ENCODE measurements around the gene IMPG2. TPM values are rescaled to one million over a fixed set of nuclear protein-coding genes. Genes with fewer than 3 reads are reported as not detected.

IMPG2 gene
- total RNA-seq, 1 donor from 2014 or later = 0.29 TPM

DNA sequence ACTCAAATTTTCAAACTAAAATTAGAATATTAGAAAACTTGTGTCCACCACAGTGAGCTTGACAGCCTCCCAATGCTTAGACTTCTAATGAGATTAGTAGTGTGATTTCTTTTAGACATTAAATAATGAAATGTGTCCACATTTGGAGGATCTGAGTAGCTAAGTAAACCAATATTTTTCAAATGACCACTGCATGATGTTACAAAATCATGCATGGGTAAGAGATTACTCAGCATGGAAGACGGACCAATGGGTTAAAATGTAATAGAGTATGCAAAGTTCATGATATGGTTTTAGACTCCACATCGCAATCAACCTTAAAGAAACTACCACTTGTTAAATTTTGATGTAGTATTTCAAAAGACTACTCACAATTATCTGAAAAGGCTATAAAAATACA, 130.6 kb downstream of the IMPG2 start:
- Histone ChIP-seq H3K36me3 (no peaks in the 10 kb centered on the region), H3K4me1 (no peaks in the 10 kb centered on the region), H3K27ac (no peak overlapping the region), H3K27me3 (no peaks in the 10 kb centered on the region), H3K9me3 (no peaks in the 10 kb centered on the region), H3K4me3 (no peak overlapping the region)
- intact Hi-C loops (cut with DNase I) = no loop called here
- ATAC-seq (no peak), DNase-seq (no peak)
- TF ChIP-seq, protein P1, sequence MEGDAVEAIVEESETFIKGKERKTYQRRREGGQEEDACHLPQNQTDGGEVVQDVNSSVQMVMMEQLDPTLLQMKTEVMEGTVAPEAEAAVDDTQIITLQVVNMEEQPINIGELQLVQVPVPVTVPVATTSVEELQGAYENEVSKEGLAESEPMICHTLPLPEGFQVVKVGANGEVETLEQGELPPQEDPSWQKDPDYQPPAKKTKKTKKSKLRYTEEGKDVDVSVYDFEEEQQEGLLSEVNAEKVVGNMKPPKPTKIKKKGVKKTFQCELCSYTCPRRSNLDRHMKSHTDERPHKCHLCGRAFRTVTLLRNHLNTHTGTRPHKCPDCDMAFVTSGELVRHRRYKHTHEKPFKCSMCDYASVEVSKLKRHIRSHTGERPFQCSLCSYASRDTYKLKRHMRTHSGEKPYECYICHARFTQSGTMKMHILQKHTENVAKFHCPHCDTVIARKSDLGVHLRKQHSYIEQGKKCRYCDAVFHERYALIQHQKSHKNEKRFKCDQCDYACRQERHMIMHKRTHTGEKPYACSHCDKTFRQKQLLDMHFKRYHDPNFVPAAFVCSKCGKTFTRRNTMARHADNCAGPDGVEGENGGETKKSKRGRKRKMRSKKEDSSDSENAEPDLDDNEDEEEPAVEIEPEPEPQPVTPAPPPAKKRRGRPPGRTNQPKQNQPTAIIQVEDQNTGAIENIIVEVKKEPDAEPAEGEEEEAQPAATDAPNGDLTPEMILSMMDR (IDR thresholded peaks at IDR 0.05) = no peak

DNA sequence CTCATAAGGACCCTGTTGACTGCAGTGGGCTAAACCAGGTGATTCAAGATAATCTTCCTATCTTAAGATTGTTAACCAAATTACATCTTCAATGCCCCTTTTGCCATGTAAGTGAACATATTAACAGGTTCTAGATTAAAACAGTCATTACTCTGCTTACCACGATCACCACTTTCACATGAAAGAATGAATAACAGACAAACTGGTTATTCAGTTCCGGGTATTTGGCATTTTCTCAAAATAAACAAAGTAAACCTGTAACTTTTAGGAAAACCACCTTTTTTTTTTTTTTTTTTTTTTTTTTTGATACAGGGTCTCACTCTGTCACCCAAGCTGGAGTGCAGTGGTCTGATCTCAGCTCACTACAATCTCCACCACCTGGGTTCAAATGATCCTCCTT, 131.2 kb downstream of the IMPG2 start:
- Histone ChIP-seq H3K27me3 (no peaks in the 10 kb centered on the region), H3K27ac (no peak overlapping the region), H3K4me1 (no peaks in the 10 kb centered on the region), H3K9me3 (no peaks in the 10 kb centered on the region), H3K4me3 (no peak overlapping the region), H3K36me3 (no peaks in the 10 kb centered on the region)
- DNase-seq (no peak), ATAC-seq (no peak)
- intact Hi-C loops (cut with DNase I) = no loop called here
- TF ChIP-seq, protein P1 (IDR thresholded peaks at IDR 0.05) = no peak

DNA sequence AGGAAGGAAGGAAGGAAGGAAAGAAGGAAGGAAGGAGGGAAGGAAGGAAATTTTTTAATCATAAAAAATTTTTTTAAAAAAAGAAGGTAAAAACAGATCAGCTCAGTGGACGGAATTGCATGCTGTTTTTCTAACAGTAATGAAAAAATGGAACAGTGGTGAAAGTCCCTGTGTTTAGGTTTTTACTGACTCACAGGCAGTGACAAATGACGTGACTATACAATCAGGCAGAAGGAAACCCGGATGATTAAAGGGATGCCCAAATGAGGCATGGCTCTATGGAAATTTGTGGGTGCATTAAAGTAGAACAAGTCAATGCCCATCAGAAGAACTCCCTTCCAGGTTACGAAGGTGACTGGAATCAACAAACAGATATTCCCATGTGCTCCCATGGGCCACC, 135.0 kb downstream of the IMPG2 start:
- H3K36me3 ChIP-seq = no peaks in the 10 kb centered on the region
- H3K4me3 ChIP-seq = no peak overlapping the region
- no peaks in the 10 kb centered on the region for H3K27me3 ChIP-seq
- TF ChIP-seq, protein P1 (IDR thresholded peaks at IDR 0.05) = no peak
- H3K27ac ChIP-seq = no peak overlapping the region
- no peaks in the 10 kb centered on the region for H3K9me3 ChIP-seq
- DNase-seq (no peak), ATAC-seq (no peak)
- intact Hi-C loops (cut with DNase I) = no loop called here
- no peaks in the 10 kb centered on the region for H3K4me1 ChIP-seq

DNA sequence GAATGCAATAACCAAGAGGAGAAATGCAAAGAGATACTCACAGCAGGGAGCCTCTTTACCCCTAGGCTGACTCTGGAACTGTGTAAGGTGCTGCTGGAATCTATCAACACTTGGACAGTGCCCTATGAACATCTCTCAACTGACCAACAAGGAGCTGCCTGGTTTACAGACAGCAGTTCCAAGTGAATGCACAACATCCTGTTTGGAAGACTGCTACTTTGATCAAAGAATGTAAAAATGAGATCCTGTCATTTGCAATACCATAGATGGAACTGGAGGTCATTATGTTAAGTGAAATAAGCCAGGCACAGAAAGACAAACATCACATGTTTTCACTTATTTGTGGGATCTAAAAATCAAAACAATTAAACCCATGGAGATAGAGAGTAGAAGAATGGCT, 136.3 kb downstream of the IMPG2 start:
- no peaks in the 10 kb centered on the region for H3K9me3 ChIP-seq
- no peak overlapping the region for H3K27ac ChIP-seq
- H3K27me3 ChIP-seq = no peaks in the 10 kb centered on the region
- TF ChIP-seq, protein P1 (IDR thresholded peaks at IDR 0.05) = no peak
- DNase-seq (no peak), ATAC-seq (no peak)
- H3K36me3 ChIP-seq = no peaks in the 10 kb centered on the region
- H3K4me1 ChIP-seq = no peaks in the 10 kb centered on the region
- intact Hi-C loops (cut with DNase I) = no loop called here
- no peak overlapping the region for H3K4me3 ChIP-seq

DNA sequence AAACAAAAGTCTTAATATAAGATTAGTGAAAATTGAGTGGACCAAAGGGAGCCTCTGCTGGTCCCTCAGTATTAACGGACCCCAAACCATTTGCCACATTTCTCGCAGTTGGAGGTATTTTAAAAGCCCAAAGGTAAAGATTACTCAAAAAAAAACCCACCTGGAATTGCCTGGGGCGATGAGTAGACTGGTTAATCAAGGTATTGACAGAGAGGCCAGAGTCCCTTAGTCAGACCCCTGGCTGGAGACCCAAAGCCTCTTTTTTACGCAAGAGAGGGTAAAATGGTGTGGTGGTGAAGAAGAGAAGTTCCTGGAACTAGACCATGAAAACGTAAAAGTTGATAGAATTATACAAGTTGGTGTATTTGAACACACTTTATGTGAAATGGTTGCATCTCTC, 137.2 kb downstream of the IMPG2 start:
- intact Hi-C loops (cut with DNase I) = no loop called here
- DNase-seq = no peak
- no peaks in the 10 kb centered on the region for H3K36me3 ChIP-seq
- no peaks in the 10 kb centered on the region for H3K4me1 ChIP-seq
- no peak overlapping the region for H3K4me3 ChIP-seq
- no peaks in the 10 kb centered on the region for H3K27me3 ChIP-seq
- H3K27ac ChIP-seq = no peak overlapping the region
- no peak for ATAC-seq
- TF ChIP-seq, protein P1 (IDR thresholded peaks at IDR 0.05) = no peak
- no peaks in the 10 kb centered on the region for H3K9me3 ChIP-seq

DNA sequence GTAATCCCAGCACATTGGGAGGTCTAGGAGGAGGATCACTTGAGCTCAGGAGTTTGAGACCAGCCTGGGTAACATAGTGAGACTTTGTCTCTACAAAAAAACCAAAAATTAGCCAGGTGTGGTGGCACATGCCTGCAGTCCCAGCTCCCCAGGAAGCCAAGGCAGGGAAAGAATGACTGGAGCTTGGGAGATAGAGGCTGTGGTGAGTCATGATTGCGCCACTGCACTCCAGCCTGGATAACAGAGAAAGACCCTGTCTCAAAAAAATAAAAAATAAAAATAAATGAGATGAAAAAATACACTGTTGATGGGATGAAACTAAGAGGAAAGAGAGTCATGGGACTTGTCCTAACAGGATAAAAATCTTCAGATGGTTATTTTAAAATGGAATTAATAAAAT, 137.6 kb downstream of the IMPG2 start:
- Histone ChIP-seq H3K36me3 (no peaks in the 10 kb centered on the region), H3K27ac (no peak overlapping the region), H3K4me3 (no peak overlapping the region), H3K4me1 (no peaks in the 10 kb centered on the region), H3K27me3 (no peaks in the 10 kb centered on the region), H3K9me3 (no peaks in the 10 kb centered on the region)
- intact Hi-C loops (cut with DNase I) = no loop called here
- TF ChIP-seq, protein P1 (IDR thresholded peaks at IDR 0.05) = no peak
- ATAC-seq (no peak), DNase-seq (no peak)
